K562 (cell line): Measurements from ENCODE around the gene SNRPF. TPM values are rescaled to one million over a fixed set of nuclear protein-coding genes. Genes with fewer than 3 reads are reported as not detected.

Experiments used
- CREB5 ChIP-seq: fragments of 250-450 bp; sonication (Bioruptor Pico); IDR thresholded peaks from 2 replicates; pipeline ENCODE4 v1.5.0; 2020; ENCODE audit warnings: mild to moderate bottlenecking
- ELK1 ChIP-seq: sonication (generic); formaldehyde crosslinking; IDR thresholded peaks from 2 replicates; pipeline ENCODE4 v1.8.1; 2022; ENCODE audit warnings: missing genetic modification reagents
- ID3 ChIP-seq, 2 experiments: fragments of 250-450 bp in 1 of 2; fragments of 450-650 bp in 1 of 2; sonication (Bioruptor Pico) in 1 of 2; IDR thresholded peaks; 2 replicates each; pipeline versions ENCODE4 v1.6.1 to v1.8.0; 2016 to 2021; ENCODE audit warnings: mild to moderate bottlenecking in 2 of 2, moderate library complexity in 2 of 2, missing compliant biosample characterization in 1 of 2, missing genetic modification characterization in 1 of 2
- NKRF ChIP-seq: fragments of 450-650 bp; IDR thresholded peaks from 2 replicates; pipeline ENCODE4 v1.6.1; 2016; ENCODE audit warnings: borderline replicate concordance
- PCBP1 ChIP-seq: fragments of 200-400 bp; formaldehyde crosslinking; IDR thresholded peaks from 2 replicates; pipeline ENCODE4 v1.6.1; 2018; ENCODE audit warnings: mild to moderate bottlenecking, low read depth, low read length; ENCODE audit not compliant: poor library complexity, severe bottlenecking
- SETDB1 ChIP-seq: IDR thresholded peaks from one replicate; pipeline ENCODE4 v1.6.1; 2012; ENCODE audit warnings: low read length, control low read depth, inconsistent platforms
- SIN3A ChIP-seq, 2 experiments: fragments of 150-350 bp in 1 of 2; IDR thresholded peaks; 2 replicates each; pipeline ENCODE4 v1.6.1; 2011 to 2016; ENCODE audit warnings: borderline replicate concordance in 2 of 2, low read depth in 2 of 2, low read length in 2 of 2, mild to moderate bottlenecking in 2 of 2, moderate library complexity in 2 of 2; ENCODE audit not compliant: control insufficient read depth in 1 of 2
- SIN3B ChIP-seq: fragments of 450-650 bp; IDR thresholded peaks from 2 replicates; pipeline ENCODE4 v1.6.1; 2017; ENCODE audit warnings: low read depth, mild to moderate bottlenecking, moderate library complexity
- SRSF9 ChIP-seq: fragments of 200-400 bp; formaldehyde crosslinking; IDR thresholded peaks from 2 replicates; pipeline ENCODE4 v1.6.1; 2017; ENCODE audit warnings: low read depth, low read length, borderline replicate concordance
- STAT5B ChIP-seq: fragments of 250-450 bp; sonication (Bioruptor Pico); IDR thresholded peaks from 2 replicates; pipeline ENCODE4 v1.8.0; 2021; ENCODE audit warnings: mild to moderate bottlenecking, inconsistent platforms
- ZBTB11 ChIP-seq, 3 experiments: fragments of 200-800 bp in 1 of 3; fragments of 250-450 bp in 1 of 3; fragments of 450-650 bp in 1 of 3; sonication (Bioruptor Pico) in 1 of 3; sonication (Bioruptor generic) in 1 of 3; formaldehyde crosslinking in 1 of 3; IDR thresholded peaks; 2 replicates each; pipeline versions ENCODE4 v1.6.1 to v1.8.0; 2016 to 2022; ENCODE audit warnings: mild to moderate bottlenecking in 2 of 3, missing genetic modification characterization in 2 of 3, missing compliant biosample characterization in 1 of 3, moderate library complexity in 1 of 3
- ZNF511 ChIP-seq: sonication (generic); formaldehyde crosslinking; IDR thresholded peaks from 2 replicates; pipeline ENCODE4 v1.8.0; 2022; ENCODE audit warnings: mild to moderate bottlenecking, missing genetic modification reagents
- ZNF830 ChIP-seq: fragments of 250-450 bp; sonication (Bioruptor Pico); IDR thresholded peaks from 2 replicates; pipeline ENCODE4 v1.5.0; 2021; ENCODE audit warnings: mild to moderate bottlenecking
- polyA plus RNA-seq, 8 experiments: library from polyadenylated mRNA; depleted of rRNA in 4 of 8; stranded (reverse) in 5 of 8; unstranded in 3 of 8; fragments of >200 nt; fragmentation: Nextera tagmentation in 2 of 8; fragmentation: Illumina TruSeq in 1 of 8; extraction: Ambion mirVana in 2 of 8; extraction: Trizol in 1 of 8; gene quantifications; 2 replicates each; pipeline versions ENCODE4 v1.2.1 to v1.2.3, GENCODE V29; 2011 to 2014; ENCODE audit warnings: inconsistent platforms in 1 of 8, missing spikeins in 1 of 8
- total RNA-seq, 7 experiments: library from RNA; depleted of rRNA in 6 of 7; stranded (reverse); fragments of >200 nt in 6 of 7; fragmentation: Illumina TruSeq in 2 of 7; extraction: Trizol in 2 of 7; gene quantifications; 2 replicates each; pipeline versions ENCODE4 v1.2.1 to v1.2.3, GENCODE V29; 2011 to 2021; ENCODE audit warnings: low replicate concordance in 1 of 7

SNRPF gene
- total and polyA plus RNA-seq, 9 of the 15 experiments (the other 6 are each of a cell fraction or from before 2014, with no cell fraction given), result 37.9 to 205 (median 93.6) TPM

- TF ChIP-seq CREB5 (CRISPR knock-in tag) (no peak), ZNF830 (CRISPR knock-in tag) (no peak), ZNF511 (CRISPR knock-in tag) (peak; percentile 82), SIN3A (IDR thresholded peaks at IDR 0.05; ENCODE audit: borderline replicate concordance in 2 of 2, control insufficient read depth in 1 of 2, low read depth in 2 of 2, low read length in 2 of 2) (peak; percentile 74 to 91; a peak in 2 of 4 replicates), ZBTB11 (CRISPR knock-in tag; IDR thresholded peaks at IDR 0.05) (peak in 1 of 3 experiments; percentile 32; a peak in 1 of 6 replicates), NKRF (peak; percentile 90; the same call in 1 of the 2 replicates), ELK1 (CRISPR knock-in tag) (no peak), ID3 (CRISPR knock-in tag; IDR thresholded peaks at IDR 0.05) (no peak), ID3 (tag; IDR thresholded peaks at IDR 0.05) (no peak), STAT5B (CRISPR knock-in tag) (no peak), SIN3B (peak; percentile 87), PCBP1 (no peak), SRSF9 (no peak), SETDB1 (no peak)
These were observed at the start of gene SNRPF (continued) for GRCh38 chr12:95858451-95859343.
